ENCODE measurements around the gene BOLL.
"Not testable (repeated sequence)": the region's sequence is repeated elsewhere in the genome, so short reads cannot be mapped to it uniquely, and the experiment has no call there.

BOLL gene

GRCh38 chr2:197795277-197795676 lies 10.2 kb upstream of the BOLL start:
- no peak for FAIRE-seq

DNA sequence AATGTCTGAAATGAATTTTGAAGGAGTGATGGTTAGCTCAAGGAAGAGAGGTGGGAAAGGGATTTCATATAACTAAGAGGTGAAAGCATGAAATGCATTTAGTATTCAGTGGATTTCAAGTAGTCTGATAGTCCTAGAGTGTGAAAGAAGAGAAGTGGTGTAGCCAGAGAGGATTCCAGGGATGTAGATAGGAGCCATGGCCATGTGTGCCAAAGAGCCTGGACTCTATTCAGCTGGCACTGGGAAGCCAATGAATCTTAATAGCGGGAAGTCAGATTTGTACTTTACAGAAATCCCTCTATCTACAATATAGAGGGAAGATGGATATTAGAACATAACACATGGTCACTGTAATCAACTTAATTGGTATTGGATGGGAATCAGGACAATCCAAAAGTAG lies 8.3 kb upstream of the BOLL start:
- FAIRE-seq, result no peak

DNA sequence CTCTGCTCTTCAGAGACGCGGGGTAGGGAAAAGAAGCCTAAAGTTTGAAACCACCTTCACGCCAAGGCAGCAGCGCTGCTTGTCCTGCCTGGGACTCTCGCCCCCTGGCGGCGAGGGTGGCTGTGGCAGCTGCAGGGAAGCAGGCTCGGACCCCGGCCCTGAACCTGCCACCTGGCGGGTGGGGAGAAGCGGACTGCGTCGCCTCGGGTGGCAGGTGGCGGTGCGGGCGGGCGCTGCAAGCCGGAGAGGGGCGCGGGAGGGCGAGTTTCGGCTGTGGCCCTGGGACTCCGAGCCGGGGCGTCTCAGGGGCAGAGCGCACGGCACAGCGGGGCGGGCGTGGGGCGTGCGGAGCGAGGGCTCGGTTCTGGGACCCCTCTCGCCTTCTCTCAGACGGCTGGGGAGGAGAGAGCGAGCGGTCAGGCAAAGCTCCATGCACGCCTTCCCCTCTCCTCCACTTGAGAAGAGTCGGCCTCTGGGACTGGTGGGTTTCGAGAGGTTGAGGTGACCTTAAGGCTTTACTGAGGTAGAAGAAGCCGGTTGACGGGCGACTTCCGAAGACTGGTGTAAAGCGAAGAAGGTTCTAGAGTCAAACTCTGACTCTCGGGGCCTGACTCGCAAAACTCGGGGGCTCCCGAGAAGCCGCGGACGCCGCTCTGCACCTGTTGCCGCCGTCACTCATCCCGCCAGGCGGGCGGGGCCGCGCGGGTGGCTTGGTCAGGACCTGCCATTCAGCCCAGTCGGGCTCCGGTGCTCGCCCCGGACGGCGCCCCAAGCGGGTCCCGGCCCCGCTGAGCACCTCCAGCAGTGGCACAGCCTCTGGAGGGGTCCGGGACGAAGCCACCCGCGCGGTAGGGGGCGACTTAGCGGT lies 1.1 kb upstream of the BOLL start:
- no peak for FAIRE-seq

DNA sequence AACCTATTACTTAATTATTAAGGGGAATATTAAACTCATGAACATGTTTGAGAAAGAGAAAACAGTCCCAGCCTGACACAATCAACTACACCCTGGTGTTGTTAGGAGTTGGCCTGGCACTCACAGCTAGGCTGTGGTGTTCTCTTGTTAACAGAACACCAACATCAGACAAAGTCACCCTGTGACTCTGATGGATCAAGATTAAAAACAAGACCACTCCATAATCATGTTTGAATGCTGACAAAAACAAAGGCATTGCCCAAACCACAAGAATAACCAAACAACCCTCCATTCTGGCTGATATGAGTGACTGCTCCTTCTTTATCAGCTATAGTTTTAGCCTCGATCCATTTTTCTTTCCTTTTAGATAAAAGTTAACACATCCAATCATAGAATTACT lies 3.0 kb downstream of the BOLL start:
- no peak for FAIRE-seq

- FAIRE-seq, result no peak
Observed at GRCh38 chr2:197779261-197779660, 5.9 kb downstream of the BOLL start.

GRCh38 chr2:197777823-197778407 lies 7.2 kb downstream of the BOLL start:
- peak; percentile 98 for FAIRE-seq

DNA sequence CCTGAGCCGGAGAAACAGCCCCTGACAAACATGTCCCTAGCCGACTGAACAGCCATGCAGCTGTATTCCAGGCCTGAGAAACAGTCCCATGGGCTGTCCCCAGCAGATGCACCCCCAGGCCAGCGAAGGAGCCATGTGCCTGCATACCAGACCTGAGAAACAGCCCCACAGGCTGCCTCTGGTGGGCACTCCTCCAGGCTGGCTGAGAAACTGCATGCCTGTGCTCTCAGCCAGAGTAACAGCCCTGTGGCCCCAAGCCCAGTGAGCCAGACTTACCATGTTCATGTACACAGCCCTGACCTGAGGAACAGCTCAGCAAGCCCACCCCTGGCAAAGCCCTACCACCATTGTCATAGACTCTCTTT lies 24.8 kb downstream of the BOLL start:
- no peak for FAIRE-seq

DNA sequence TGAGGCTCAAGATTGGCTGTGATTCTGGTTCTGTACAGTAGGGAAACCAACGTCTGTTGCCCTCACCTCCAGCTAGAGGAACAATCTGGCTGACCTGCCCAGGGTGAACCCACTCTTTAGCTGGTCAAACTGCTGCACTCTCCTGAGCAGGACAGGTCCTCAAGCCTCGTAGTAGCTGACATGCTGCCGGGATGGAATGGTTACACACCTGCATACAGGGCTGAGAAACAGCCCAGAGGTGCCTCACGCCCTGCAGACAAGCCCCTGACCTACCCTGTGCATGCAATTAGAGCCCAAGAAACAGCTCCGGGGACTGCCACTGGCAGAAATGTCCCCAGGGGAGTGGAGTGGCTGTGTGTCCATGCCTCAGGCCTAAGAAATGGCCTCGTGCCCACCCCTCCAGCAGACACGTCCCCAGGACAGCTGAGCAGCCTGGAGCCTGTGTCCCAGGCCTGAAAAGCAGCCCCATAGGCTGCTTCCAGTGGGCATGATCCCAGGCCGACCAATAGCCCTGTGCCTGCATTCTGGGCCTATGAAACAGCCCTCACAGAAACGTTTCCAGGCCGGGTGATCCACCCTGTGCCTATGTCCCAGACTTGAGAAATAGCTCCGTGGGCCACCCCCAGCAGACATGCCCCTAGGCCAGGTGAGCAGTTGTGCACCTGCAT lies 25.4 kb downstream of the BOLL start:
- no peak for FAIRE-seq

- FAIRE-seq, result no peak
Observed at GRCh38 chr2:197759013-197759412, 26.1 kb downstream of the BOLL start.

GRCh38 chr2:197740200-197740599 lies 44.9 kb downstream of the BOLL start:
- no peak for FAIRE-seq

- not testable (repeated sequence) for FAIRE-seq
Observed at GRCh38 chr2:197728555-197729544, 56.3 kb downstream of the BOLL start.

DNA sequence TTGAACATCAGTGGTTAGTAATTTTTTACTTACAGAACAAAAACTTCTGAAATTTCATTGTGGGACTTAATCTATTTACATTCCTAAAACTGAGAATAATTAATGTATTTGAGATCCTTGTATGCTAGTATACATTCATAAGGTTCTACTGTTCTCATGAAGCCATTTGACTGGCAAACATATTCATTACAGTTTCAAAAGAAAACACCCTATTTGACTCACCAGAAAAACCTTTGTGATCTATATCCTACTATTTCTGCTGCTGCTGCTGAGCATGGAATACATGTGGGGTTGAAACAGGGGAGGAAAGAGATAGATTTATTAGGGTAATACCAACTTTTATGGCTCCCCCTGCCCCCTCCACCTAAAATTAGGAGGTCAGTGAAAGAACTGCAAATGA lies 58.1 kb downstream of the BOLL start:
- FAIRE-seq, result no peak

- peak; percentile 52 for FAIRE-seq
Observed at GRCh38 chr2:197717863-197718262, 67.3 kb downstream of the BOLL start.

DNA sequence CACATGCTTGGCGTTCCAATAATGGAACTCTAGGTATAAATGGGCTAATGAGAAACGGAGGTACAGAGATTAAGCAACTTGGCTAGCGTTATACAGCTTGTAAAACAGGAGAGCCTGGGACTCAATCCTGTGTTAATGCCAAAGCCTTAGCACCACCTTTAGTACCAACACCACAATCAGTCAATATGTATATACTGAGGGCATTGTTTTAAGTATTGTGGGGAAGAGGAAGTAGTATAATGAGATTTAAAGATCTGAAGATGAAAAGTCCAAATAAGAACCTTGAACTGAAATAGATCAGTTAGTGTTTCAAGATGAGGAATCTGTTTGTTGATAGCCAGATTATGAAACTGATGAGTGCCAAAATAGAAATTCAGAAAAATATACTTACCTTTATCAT lies 71.8 kb downstream of the BOLL start:
- FAIRE-seq, result no peak

DNA sequence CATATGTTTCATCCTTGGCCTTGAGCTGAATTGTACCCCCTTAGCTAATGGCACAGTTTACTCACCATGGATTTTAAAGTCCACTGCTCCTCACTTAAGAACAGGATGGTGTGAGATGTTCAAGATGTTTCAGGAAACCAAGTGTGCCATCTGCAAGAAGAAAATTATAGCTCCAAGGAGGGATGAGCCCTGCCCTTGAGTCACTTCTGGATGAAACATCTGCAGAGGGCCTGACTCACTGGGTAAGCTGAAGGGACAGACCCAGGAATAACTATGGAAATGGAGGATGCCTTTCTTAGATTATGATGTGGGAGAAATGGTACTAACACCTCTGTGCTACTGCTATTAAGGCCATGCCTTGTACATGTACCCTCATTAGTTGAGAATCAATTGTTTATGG lies 73.5 kb downstream of the BOLL start:
- FAIRE-seq, result no peak

- FAIRE-seq, result peak; percentile 89
Observed at GRCh38 chr2:197710424-197711042, 74.6 kb downstream of the BOLL start.

GRCh38 chr2:197709140-197709539 lies 76.0 kb downstream of the BOLL start:
- not testable (repeated sequence) for FAIRE-seq

GRCh38 chr2:197708331-197708730 lies 76.8 kb downstream of the BOLL start:
- FAIRE-seq, result no peak

GRCh38 chr2:197707316-197708213 lies 77.6 kb downstream of the BOLL start:
- peak; percentile 93 for FAIRE-seq

DNA sequence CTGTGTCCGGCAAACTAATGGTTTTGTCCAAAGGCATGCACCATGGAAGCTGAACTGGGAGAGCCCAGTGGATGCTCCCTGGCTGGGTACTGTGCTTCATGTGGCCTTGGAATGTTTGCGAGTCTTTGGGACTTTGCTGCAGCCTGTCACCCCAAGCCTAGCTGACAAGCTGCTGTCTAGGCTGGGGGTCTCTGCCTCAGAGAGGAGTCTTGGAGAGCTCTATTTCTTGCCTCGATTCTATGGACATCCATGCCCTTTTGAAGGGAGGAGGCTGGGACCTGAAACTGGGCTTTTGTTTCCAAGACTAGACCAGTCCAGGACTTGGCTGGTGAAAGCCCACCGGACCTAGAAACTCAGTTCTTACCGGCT lies 78.3 kb downstream of the BOLL start:
- FAIRE-seq, result no peak
